Measurements from ENCODE around the gene GTF2F1.

GTF2F1 gene

DNA sequence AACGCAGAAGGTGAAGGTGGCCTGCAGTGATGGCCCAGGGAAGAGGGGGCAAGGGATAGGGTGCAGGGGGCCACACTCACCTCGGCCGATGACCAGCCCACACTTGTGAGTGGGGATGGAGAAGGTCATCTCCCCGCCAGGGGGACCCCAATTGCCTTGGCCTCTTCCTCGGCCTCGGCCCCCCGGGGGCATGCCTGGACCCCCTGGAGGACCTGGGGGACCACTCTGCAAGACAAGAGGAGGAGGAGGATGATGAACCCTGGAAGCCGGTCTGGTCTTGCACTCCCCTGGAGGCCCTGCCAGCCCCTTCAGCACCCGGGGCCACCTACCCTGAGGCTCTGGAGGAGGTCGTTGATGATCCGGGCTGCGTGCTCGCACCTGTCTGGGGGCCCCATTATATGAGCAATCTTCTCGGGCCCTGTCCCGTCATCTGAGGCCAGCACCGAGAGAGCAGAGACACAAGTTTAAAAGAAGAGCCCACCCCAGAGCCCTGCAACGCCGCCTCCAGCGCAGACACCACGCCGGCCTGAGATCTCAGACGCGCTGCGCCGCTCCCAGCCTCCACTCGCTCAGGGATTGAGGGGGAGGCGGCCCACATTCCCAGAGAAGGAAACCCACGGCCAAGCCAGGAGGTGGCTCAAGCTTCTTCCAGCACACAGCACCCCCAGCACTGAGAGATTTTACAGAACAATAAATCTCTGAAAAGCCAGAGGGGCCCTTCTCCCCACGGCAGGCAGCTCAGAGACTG lies 23.9 kb upstream of the GTF2F1 start:
- DNase-seq (ENCODE audit: extremely low read depth, low read depth), result no peak
- no peak overlapping the region for H3K4me3 ChIP-seq (replicated peaks; ENCODE audit: low read depth, low read length)
- TF ChIP-seq, protein P1, sequence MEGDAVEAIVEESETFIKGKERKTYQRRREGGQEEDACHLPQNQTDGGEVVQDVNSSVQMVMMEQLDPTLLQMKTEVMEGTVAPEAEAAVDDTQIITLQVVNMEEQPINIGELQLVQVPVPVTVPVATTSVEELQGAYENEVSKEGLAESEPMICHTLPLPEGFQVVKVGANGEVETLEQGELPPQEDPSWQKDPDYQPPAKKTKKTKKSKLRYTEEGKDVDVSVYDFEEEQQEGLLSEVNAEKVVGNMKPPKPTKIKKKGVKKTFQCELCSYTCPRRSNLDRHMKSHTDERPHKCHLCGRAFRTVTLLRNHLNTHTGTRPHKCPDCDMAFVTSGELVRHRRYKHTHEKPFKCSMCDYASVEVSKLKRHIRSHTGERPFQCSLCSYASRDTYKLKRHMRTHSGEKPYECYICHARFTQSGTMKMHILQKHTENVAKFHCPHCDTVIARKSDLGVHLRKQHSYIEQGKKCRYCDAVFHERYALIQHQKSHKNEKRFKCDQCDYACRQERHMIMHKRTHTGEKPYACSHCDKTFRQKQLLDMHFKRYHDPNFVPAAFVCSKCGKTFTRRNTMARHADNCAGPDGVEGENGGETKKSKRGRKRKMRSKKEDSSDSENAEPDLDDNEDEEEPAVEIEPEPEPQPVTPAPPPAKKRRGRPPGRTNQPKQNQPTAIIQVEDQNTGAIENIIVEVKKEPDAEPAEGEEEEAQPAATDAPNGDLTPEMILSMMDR (IDR thresholded peaks at IDR 0.05; ENCODE audit: low read depth, low read length, missing control alignments), result no peak

DNA sequence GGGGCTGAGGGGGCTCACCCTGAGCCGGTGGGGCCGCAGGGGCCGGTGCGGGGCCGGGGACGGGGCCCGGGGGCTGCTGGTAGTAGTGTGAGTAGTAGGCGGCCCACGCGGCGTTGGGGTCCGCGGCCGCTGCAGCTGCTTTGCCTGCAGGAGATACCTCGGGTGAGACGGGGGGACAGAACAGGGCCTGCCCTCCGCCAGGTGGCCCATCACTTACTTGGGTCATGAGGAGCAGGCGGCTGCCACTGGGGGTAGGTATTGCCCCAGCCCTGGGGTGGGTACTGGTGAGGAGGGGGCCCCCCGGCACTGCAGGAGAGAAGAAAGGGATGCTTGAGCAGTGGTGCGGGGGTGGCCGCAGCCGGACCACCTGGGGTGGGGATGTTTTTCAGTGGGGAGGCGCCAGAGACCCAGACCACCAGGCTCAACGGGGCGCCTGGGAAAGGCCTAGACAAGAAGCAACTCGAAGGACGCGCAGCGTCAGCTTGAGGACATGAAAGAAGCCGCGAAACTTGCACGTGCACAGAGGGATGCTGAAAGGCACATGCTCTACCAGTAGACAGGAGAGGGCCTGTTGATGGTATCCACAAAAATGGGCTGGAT lies 22.7 kb upstream of the GTF2F1 start:
- H3K4me3 ChIP-seq (replicated peaks; ENCODE audit: low read depth, low read length), result no peak overlapping the region
- DNase-seq (ENCODE audit: extremely low read depth, low read depth), result no peak
- TF ChIP-seq, protein P1 (IDR thresholded peaks at IDR 0.05; ENCODE audit: low read depth, low read length, missing control alignments), result no peak

DNA sequence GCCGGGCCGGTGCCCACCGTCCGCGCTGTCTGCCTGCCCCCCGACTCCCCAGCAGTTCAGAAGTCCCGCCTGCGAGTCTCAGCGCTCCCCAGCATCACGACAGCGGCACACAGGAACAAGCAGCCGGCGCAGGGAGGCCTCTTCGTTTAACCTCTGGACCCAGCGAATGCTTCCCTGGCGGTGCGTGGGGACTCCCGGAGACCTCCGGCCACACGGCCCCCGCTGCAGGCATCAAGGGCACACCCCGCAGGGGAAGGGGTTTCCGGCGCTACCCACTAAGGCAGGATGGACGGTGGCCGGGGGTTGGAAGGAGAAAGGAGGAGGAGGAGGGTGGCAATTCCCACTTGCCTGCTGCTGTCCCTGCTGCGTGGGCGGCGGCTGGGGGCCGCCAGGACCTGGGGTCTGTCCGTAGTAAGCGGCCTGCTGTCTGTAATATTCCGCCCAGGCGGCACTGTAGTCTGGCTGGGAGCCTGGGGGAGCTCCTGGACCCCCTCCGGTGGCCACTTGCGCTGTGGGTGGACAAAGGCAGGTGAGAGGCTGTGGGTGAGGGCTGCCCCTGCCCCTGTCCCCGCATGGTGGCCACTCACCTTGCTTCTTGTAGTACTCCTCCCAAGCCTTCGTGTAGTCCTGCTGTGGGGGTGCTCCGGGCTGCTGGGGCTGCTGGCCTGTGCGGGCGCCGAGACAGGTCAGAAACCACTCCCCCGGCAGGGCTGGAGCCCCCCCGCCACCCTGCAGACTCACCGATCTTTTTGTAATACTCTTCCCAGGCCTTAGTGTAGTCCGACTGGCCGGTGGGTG lies 22.0 kb upstream of the GTF2F1 start:
- DNase-seq (ENCODE audit: extremely low read depth, low read depth), result no peak

DNA sequence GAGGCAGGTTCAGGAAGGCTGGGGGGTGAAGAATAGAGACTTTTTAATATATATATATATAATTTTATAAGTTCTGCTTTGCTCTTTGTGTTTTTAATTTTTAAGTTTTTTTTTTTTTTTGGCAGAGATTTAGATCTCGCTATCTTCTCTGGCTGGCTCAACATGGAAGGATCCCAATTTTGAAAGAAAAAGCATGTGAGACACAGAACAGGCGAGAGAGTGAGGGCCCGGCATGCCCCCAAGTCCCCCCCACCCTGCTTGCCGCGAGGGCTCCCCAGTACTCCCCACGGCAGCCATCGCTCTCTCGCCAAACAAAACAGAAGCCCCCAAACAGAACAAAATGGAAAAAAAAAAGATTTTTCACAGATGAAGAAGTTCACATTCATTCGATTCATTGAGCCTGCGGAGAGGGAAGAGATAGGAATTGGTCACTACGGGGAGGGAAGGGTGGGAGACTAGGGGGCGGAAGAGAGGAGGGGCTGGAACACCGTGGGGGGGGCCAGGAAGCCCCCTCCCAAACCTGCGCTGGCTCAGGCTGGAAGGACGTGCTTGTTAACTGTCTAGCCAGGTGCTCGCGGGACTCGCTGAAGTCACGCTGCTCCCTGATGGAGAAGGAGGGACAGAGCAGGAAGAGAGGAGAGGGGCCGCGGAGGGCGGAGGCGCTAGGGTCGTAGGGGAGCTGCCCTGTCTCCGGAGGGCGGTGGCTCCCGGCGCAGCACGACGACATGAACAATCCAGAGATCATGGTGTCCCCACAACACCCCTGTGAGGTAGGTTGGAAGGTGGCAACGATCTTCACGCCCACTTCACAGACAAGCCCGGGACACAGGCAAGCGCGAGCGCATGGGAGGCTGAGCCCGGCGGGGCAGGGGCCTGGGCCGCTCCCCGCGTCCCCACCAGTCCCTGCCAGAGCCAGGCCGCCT lies 21.0 kb upstream of the GTF2F1 start:
- no peak overlapping the region for H3K4me3 ChIP-seq (replicated peaks; ENCODE audit: low read depth, low read length)
- TF ChIP-seq, protein P1 (IDR thresholded peaks at IDR 0.05; ENCODE audit: low read depth, low read length, missing control alignments), result no peak
- DNase-seq (ENCODE audit: extremely low read depth, low read depth), result no peak

More for the DNA sequence above, 22.0 kb upstream of the GTF2F1 start:
- no peak overlapping the region for H3K4me3 ChIP-seq (replicated peaks; ENCODE audit: low read depth, low read length)
- TF ChIP-seq, protein P1 (IDR thresholded peaks at IDR 0.05; ENCODE audit: low read depth, low read length, missing control alignments), result no peak

DNA sequence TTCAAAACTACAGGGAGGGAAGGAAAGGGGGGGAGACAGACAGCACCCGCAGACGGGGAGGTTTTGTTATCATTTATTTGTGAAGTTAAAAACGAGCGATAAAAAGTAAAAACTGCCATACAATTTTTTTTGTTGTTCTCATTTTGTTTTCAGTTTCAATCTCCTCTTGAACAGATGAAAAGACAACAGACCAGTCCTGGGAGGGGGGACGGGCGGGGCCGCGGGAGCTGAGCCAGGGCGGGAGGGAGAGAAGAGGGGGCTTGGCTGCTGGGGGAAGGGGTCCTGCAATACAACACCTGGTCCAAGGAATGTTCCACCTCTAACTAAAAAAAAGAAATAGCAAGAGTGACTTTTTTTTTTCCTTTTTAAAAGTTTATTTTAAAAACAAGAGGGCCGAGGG lies 20.3 kb upstream of the GTF2F1 start:
- TF ChIP-seq, protein P1 (IDR thresholded peaks at IDR 0.05; ENCODE audit: low read depth, low read length, missing control alignments), result no peak
- H3K4me3 ChIP-seq (replicated peaks; ENCODE audit: low read depth, low read length), result no peak overlapping the region
- no peak for DNase-seq (ENCODE audit: extremely low read depth, low read depth)

DNA sequence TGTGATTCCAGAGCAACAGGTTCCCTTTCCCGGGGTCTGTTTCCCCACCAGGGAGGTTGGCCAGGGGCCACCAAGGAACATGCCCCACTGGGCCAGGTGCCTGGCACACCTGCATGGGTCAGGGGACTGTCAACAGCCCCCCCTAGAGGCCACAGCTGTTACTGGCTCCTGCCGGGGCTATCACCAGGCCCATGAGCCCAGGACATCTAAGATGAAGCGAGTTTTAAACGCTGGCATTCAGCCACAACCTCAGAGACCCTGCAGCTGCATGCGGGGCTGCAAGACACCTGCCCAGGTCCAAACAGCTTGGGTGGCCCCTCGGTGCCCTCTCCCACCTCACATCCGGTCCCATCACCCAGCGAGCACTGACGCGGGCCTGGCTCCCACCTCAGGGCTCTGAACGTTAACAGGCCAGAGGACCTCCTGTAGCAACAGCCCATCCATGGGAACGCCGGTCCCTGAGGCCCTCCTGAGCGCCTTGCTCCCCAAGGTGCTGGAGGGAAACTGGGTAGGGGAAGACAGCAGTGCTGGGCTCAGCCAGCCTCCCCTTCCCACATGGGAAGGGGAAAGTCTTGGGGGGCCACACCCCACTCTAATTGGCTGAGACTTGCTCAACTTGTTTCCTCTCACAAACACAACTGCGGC lies 19.6 kb upstream of the GTF2F1 start:
- H3K4me3 ChIP-seq (replicated peaks; ENCODE audit: low read depth, low read length), result no peak overlapping the region
- DNase-seq (ENCODE audit: extremely low read depth, low read depth), result no peak
- TF ChIP-seq, protein P1 (IDR thresholded peaks at IDR 0.05; ENCODE audit: low read depth, low read length, missing control alignments), result peak; percentile 65

All from HFF-Myc (cell line).